IPS-18c (cell line): Measurements from ENCODE around the gene MAML2.

Experiments
- H3K4me3 ChIP-seq: 2 replicates; pipeline ENCODE4 v1.7.0; 2013; ENCODE audit warnings: low read depth, mild to moderate bottlenecking, low read length, moderate library complexity; ENCODE audit not compliant: insufficient read depth
- H3K9me3 ChIP-seq: one replicate; pipeline ENCODE4 v1.6.1; 2013; ENCODE audit warnings: mild to moderate bottlenecking, low read length, moderate library complexity; ENCODE audit not compliant: control insufficient read depth, insufficient read depth

Gene MAML2

DNA sequence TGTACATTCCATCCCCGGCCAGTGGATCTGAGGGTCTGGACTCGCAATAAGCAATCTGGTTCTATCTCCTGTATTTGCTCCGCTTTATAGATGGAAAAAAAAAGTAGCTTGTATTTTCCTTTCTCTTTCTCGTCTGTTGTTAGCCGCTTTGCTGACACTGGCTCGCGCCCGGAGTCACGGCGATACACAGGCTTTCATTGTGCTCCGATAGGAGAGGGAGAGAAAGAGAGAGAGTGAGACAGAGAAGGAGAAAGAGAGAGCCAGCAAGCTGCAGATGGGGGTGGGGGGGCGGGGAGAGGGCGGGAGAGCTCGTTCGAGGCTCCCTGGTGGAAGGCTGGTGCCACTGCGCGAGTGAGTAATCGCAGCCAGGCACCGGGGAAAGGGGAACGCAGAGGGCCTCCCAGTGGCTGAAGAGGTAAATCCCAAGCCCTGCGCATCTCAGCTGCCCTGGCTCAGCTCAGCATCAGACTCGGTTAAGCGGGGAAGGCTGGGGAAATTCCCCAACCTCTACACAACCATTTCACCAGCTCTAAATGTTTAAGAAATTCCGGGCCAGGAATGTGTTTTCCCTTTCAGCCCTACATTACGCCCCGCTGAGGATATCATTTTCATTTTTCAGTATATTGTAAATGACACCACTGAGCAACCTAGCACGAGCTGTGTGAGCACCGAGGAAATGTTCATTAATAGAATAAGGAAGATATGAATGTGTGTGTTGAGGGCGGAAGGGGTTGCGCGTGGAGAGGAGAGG, at the start of gene MAML2:
MAML2 (minus strand) TSS at position 235 of the 751 bp plus-strand sequence. CDS start 1,300 bp downstream, outside the sequence.
- peak within 1 kb of the TSS; percentile 47 for H3K4me3 ChIP-seq
- no peaks in the 10 kb centered on the region for H3K9me3 ChIP-seq

DNA sequence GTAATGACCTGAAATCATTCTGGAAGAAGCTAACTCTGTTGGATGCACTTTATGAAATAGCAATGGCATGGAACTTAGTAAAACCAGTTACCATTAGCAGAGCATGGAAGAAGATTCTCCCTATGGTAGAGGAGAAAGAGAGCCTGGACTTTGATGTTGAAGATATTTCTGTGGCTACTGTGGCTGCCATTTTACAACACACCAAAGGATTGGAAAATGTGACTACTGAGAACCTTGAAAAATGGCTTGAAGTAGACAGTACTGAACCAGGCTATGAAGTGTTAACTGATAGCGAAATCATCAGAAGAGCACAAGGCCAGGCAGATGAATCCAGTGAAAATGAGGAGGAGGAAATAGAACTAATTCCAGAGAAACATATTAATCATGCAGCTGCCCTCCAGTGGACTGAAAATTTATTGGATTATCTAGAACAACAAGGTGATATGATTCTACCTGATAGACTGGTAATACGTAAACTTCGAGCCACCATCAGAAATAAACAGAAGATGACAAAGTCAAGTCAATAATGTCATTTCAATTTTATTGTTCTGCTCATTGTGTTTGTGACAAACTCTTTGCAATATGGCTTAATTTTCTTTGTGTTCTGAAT, 48.8 kb upstream of the MAML2 start:
- H3K9me3 ChIP-seq: no peaks in the 10 kb centered on the region
- H3K4me3 ChIP-seq: no peak overlapping the region

DNA sequence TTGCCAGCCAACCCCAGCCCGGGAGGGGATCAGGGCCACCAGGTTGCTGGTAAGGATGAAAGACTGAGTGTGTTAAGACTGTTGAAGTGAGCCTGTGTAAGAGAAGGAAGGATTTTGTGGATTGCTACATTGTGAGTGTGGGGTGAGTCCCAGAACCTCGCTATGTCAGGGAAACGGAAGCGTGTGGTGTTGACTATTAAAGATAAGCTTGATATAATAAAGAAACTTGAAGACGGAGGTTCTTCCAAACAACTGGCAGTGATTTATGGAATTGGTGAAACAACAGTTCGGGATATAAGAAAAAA, 47.4 kb upstream of the MAML2 start:
- Histone ChIP-seq H3K4me3 (peak overlapping the region; percentile 94), H3K9me3 (no peaks in the 10 kb centered on the region)

DNA sequence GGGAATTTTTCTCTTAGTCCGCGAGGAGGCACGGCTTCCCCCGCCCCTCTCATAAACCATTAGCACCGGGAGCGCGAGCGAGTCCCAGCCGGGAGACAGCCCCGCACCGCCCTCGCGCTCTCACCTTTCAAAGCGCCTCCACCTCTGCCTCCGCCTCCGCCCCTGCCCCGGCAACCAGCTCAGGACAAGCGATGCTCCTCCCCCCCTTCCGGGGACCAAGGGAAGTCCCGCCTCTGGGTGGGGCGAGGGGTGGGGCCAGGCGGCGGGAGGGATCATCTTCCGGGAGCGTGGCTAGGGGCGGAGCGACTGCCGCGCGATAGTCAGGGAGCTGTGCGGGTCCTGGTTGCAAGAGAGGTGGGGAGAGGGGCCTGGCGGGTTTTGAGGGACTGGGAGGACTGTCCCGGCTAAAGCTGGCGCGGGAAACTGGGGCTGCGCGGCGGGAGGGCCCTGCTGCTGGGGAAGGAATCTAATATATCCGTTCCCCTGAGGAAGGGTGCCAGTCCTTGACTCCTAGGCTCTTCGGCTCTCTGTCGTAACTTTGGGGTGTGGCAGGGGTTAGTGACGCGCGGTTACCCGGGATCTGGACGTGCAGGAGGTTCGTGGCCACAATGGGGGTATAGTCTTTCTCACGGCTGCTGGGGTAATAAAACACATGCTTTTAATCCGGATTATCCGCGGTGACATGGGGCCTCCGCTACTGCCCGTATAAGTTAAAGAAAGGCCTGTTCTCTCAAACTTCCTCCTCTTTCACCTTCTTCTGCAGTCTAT, 46.9 kb upstream of the MAML2 start, which contains the start of the genes CCDC82 and JRKL:
CCDC82 (minus strand) TSS at position 193 of the 768 bp plus-strand sequence. CDS start 5,165 bp downstream, outside the sequence.
JRKL (plus strand) TSS at position 294 of the 768 bp plus-strand sequence. CDS start 637 bp downstream, outside the sequence.
- H3K9me3 ChIP-seq: no peaks in the 10 kb centered on the region
- H3K4me3 ChIP-seq: peak within 1 kb of the TSS; percentile 94

DNA sequence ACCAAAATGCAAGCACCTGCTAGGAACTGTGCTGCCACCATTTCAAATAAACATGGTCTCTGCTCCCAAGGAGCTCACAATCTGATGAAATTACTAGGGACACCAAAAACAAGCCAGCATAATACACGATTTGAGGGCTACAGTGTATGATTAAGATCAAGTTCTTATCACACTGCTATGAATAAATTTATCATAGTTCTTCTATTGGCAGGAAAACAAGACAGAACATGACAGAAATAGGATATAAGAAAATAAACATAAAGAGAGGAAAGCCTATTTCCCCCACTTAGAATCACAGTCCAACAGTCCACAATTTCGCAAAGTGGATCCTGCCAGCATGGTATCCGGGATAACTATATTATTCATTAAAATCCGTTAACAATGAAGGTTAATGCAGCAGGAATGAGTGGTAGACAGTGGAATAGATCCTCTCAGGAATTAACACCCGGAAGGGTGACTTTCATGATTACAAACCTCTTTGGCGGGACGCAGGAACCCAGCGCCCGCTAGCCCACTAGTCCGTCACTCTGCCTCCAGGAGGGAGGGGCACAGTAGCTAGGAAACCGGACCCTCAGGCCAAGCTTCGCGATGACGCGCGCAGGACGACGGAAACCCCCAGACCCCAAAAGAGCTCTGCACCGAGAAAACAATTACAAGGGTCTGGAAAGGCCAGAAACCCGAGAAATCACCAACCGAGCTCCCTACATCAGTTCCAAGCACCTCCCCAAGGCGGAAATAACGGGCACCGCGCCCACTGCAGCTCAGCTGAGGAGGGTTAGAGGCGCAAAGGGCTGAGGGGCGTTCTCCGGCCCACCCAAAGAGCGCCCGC, 46.1 kb upstream of the MAML2 start:
- Histone ChIP-seq H3K4me3 (peak overlapping the region; percentile 94), H3K9me3 (no peaks in the 10 kb centered on the region)

DNA sequence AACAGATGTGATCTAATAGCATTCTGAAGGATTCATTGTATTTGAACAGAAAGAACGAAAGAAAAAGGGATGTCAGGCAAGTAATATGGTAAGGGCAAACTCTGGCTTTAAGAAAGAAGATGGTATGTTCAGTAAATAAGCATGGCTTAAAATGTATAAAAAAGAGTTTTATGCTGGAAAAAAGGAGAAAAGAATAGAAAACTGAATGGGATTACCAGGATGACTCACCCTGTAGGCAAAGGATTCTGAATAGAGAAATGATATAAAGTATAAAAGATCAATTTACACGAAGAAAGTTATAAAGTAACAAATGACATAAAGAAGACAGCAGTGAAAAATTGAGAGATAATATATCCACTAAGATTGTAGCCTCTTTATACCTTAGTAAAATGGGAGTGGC, 42.2 kb upstream of the MAML2 start:
- no peak overlapping the region for H3K4me3 ChIP-seq
- H3K9me3 ChIP-seq: no peaks in the 10 kb centered on the region

DNA sequence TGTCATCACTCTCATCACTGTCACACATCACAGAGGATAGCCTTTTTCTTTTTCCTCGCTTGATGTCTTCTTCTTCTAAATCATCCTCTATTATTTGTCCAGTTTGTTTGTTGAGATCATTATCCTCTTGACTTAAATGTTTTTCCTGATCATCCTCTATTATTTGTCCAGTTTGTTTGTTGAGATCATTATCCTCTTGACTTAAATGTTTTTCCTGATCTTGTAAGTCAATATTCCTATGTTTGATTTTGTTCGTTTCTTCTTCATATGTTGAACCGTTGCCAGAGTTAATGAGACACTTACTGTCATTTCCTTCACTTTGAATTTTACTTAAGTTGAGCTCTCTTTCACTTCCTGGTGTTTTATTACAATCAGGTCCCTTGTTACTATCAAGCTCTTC, 41.2 kb upstream of the MAML2 start:
- no peak overlapping the region for H3K4me3 ChIP-seq
- H3K9me3 ChIP-seq: no peaks in the 10 kb centered on the region

DNA sequence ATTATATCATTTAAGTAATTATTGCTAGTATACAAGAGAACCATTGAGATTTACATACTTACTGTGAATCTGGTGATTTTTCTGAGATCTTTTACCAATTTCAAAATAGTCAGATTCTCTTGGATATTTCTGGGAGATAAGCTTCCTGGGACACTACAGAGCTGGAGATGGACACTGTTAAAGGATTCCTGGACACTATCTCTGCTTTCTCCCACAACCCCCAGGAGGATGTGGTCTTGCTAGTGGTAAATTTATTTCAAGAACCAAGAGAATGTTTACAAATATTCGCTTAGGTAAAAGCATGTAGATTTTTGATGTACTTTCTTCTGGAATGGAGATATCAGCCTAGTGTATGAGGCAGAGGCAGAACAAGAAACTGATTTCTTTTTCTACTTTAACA, 33.8 kb upstream of the MAML2 start:
- no peaks in the 10 kb centered on the region for H3K9me3 ChIP-seq
- no peak overlapping the region for H3K4me3 ChIP-seq

DNA sequence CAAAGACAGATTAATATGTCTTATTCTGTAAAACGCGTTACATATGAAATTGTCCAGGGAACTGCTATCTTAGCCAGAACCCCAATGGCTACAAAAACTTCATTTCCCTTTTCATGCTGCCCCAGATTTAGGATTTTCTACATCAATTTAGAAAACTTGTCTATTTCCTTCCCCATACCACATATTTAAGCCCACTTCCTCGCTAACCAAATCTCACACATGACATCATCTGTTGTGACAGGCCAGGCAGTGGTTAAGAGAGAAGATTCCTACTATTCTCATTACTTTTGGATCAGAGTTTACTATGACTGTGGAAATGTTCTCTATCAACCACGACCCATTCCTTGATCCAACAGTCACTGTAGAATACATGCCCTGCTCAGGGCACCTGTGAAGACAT, 30.8 kb upstream of the MAML2 start:
- H3K4me3 ChIP-seq: no peak overlapping the region
- no peaks in the 10 kb centered on the region for H3K9me3 ChIP-seq

DNA sequence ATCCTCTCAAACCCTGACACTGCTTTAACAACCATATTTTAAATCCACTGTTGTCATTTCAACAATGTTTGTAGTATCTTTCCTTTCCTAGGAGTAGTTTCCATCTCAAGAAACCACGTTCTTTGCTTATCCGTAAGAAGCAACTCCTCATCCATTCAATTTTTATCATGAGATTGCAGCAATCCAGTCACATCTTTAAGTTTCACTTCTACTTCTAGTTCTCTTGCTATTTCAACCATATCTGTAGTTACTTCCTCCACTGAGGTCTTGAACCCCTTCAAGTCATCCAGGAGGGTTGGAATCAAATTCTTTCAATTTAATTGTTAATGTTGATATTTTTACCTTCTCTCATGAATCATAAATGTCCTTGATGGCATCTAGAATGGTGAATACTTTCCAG, 24.3 kb upstream of the MAML2 start:
- H3K9me3 ChIP-seq: no peaks in the 10 kb centered on the region
- H3K4me3 ChIP-seq: no peak overlapping the region

DNA sequence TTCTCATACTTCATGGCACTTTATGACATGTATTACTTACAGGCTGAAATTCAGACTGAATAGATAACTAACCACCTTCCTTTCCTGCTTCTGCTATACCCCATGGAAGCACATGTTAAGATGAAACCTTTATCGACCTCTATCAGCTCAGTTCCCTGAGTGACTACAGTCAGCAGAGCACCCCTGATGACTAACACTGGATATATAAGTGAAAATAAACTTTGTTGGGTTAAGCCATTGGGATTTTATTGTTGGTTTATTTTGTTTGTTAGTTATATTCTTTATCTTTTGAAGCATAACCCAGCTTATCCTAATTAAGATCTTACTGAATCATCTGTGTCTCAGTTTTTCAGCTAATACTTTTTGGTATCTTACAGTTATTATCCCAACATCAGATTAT, 23.0 kb upstream of the MAML2 start:
- Histone ChIP-seq H3K9me3 (no peaks in the 10 kb centered on the region), H3K4me3 (no peak overlapping the region)

DNA sequence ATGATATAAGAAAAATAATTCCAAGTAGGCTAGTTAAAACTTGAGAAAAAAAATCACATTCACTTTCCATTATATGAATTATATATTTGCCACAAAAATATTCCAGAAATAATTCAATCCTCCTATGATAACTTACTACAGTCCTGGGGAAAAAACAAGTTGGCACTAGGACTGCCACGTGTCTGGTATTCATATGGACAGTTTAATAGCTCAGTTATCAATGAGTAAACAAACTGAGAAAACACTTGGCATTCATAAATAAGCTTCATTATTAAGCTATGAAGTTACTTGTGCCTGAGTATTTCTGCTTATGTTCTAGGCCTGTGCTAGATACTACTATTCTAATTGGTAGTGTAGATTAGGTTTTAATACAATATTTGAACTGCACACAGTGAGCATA, 22.5 kb upstream of the MAML2 start:
- H3K9me3 ChIP-seq: no peaks in the 10 kb centered on the region
- H3K4me3 ChIP-seq: no peak overlapping the region

DNA sequence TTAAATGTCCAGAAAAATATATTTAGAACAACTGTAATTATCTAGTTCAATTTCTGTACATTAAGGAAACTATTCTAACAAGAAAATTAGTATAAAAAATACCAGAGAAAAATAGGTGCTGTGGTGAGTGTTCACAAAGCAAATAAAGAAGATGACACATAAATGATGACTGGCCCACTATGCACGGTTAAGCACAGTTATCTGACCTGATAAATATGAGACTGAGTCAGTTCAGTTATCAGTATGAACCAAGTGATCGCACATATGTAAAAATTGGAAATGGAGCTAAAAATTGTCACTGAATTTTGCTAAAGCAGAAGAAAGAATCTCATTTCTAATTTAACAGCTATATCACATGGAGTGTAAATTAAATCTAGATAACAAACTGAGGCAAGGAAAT, 18.8 kb upstream of the MAML2 start:
- no peaks in the 10 kb centered on the region for H3K9me3 ChIP-seq
- H3K4me3 ChIP-seq: no peak overlapping the region

DNA sequence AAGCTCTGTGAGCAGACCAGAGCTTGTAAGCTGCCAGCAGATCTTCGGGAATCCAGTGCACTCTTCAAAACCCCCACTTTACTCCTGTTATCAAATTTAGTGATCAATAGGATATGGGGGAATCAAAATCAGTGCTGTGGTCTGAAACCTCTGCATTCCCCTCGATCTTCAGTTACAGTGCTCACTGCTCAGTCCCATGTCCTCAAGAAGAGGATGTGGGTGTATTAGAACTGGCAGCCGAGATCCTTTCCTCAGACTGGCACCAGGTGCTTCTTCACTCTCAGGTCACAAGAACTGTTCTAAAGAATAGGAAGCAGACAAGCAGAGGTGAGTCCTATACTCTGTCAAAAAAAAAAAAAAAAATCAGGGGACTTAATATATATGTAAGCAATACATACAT, 15.3 kb upstream of the MAML2 start:
- H3K9me3 ChIP-seq: no peaks in the 10 kb centered on the region
- no peak overlapping the region for H3K4me3 ChIP-seq

DNA sequence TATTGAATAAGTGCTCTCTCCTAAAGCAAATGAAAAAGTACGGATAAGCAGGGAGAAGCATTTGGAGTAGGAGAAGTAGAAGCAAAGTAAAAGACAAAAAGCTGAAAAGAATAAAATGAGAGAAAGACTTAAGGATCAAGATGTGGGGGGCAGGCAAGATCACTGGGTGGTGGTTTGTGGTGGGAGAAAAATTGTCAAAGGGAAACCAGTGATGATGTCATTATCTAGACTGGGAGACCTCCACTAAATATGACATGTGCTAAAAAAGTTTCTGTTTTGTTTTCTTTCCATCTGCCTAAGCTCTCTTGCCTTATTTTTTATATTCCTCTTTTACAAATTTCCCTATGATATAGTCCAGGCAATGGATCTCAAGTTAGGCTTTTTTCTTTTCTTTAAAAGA, 14.8 kb upstream of the MAML2 start:
- Histone ChIP-seq H3K9me3 (no peaks in the 10 kb centered on the region), H3K4me3 (no peak overlapping the region)

DNA sequence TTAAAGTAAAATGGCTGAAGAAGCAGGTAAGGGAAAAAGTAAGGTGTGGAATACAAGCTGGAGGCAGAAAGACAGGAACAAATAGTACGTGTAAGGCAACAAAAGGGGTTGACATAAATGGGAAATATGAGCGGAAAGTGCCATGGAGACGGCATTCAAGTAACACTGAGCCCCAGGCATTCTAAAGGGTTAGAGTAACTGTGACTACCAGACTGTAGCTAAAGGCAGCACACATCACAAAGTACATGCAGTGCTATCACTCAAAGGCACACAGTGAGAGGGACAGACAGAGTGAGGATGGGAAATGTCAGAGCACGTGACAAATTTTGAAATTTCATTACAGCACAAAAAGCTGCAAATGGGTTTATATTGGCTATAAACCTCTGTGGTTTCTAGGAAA, 13.9 kb upstream of the MAML2 start:
- H3K4me3 ChIP-seq: no peak overlapping the region
- H3K9me3 ChIP-seq: no peaks in the 10 kb centered on the region
